ENCODE data around the gene UGT1A10. TPM values are rescaled to one million over a fixed set of nuclear protein-coding genes. Genes with fewer than 3 reads are reported as not detected.

Gene UGT1A10
- total RNA-seq, 1 experiment from 2014 or later: 0.11 TPM

GRCh38 chr2:233768076-233768475, 131.8 kb downstream of the UGT1A10 start:
- Histone ChIP-seq H3K27ac (ENCODE audit: low read length) (no peak overlapping the region), H3K9ac (ENCODE audit: low read length) (no peak overlapping the region), H3K79me2 (ENCODE audit: low read length) (no peaks in the 10 kb centered on the region), H3K27me3 (ENCODE audit: low read length) (no peaks in the 10 kb centered on the region), H3K4me1 (ENCODE audit: low read length) (no peaks in the 10 kb centered on the region), H3K36me3 (ENCODE audit: insufficient read depth, low read length) (no peaks in the 10 kb centered on the region), H3K9me2 (replicated peaks; ENCODE audit: insufficient read depth, low read length) (no peaks in the 10 kb centered on the region), H3K4me3 (ENCODE audit: low read length) (no peak overlapping the region), H3K4me2 (ENCODE audit: low read depth, low read length, poor library complexity, severe bottlenecking) (no peak overlapping the region), H3K9me3 (ENCODE audit: low read length) (no peaks in the 10 kb centered on the region), H2AFZ (ENCODE audit: low read length) (no peak overlapping the region), H4K20me1 (ENCODE audit: insufficient read depth, low read depth, low read length) (no peaks in the 10 kb centered on the region)
- DNase-seq: no peak

GRCh38 chr2:233769260-233769659, 133.0 kb downstream of the UGT1A10 start:
- Histone ChIP-seq H3K4me2 (ENCODE audit: low read depth, low read length, poor library complexity, severe bottlenecking) (no peak overlapping the region), H3K9me3 (ENCODE audit: low read length) (no peaks in the 10 kb centered on the region), H3K4me1 (ENCODE audit: low read length) (no peaks in the 10 kb centered on the region), H3K4me3 (ENCODE audit: low read length) (no peak overlapping the region), H2AFZ (ENCODE audit: low read length) (no peak overlapping the region), H3K27me3 (ENCODE audit: low read length) (no peaks in the 10 kb centered on the region), H3K79me2 (ENCODE audit: low read length) (no peaks in the 10 kb centered on the region), H3K9ac (ENCODE audit: low read length) (no peak overlapping the region), H4K20me1 (ENCODE audit: insufficient read depth, low read depth, low read length) (no peaks in the 10 kb centered on the region), H3K9me2 (replicated peaks; ENCODE audit: insufficient read depth, low read length) (no peaks in the 10 kb centered on the region), H3K36me3 (ENCODE audit: insufficient read depth, low read length) (no peaks in the 10 kb centered on the region), H3K27ac (ENCODE audit: low read length) (no peak overlapping the region)
- no peak for DNase-seq

GRCh38 chr2:233772153-233772552, 135.9 kb downstream of the UGT1A10 start:
- Histone ChIP-seq H3K4me1 (ENCODE audit: low read length) (no peaks in the 10 kb centered on the region), H3K9me2 (replicated peaks; ENCODE audit: insufficient read depth, low read length) (no peaks in the 10 kb centered on the region), H3K4me2 (ENCODE audit: low read depth, low read length, poor library complexity, severe bottlenecking) (no peak overlapping the region), H3K27ac (ENCODE audit: low read length) (no peak overlapping the region), H2AFZ (ENCODE audit: low read length) (no peak overlapping the region), H3K4me3 (ENCODE audit: low read length) (no peak overlapping the region), H3K79me2 (ENCODE audit: low read length) (no peaks in the 10 kb centered on the region), H3K9ac (ENCODE audit: low read length) (no peak overlapping the region), H4K20me1 (ENCODE audit: insufficient read depth, low read depth, low read length) (no peaks in the 10 kb centered on the region), H3K36me3 (ENCODE audit: insufficient read depth, low read length) (no peaks in the 10 kb centered on the region), H3K9me3 (ENCODE audit: low read length) (no peaks in the 10 kb centered on the region), H3K27me3 (ENCODE audit: low read length) (no peaks in the 10 kb centered on the region)
- no peak for DNase-seq

- Histone ChIP-seq H3K27me3 (ENCODE audit: low read length) (no peaks in the 10 kb centered on the region), H3K4me1 (ENCODE audit: low read length) (no peaks in the 10 kb centered on the region), H3K27ac (ENCODE audit: low read length) (no peak overlapping the region), H3K36me3 (ENCODE audit: insufficient read depth, low read length) (no peaks in the 10 kb centered on the region), H3K4me3 (ENCODE audit: low read length) (no peak overlapping the region), H3K9me3 (ENCODE audit: low read length) (no peaks in the 10 kb centered on the region), H3K9me2 (replicated peaks; ENCODE audit: insufficient read depth, low read length) (no peaks in the 10 kb centered on the region), H3K9ac (ENCODE audit: low read length) (no peak overlapping the region), H3K79me2 (ENCODE audit: low read length) (no peaks in the 10 kb centered on the region), H3K4me2 (ENCODE audit: low read depth, low read length, poor library complexity, severe bottlenecking) (no peak overlapping the region), H2AFZ (ENCODE audit: low read length) (no peak overlapping the region), H4K20me1 (ENCODE audit: insufficient read depth, low read depth, low read length) (no peaks in the 10 kb centered on the region)
- no peak for DNase-seq
Measured at GRCh38 chr2:233772583-233772982, 136.3 kb downstream of the UGT1A10 start.

GRCh38 chr2:233773854-233774253, 137.6 kb downstream of the UGT1A10 start:
- Histone ChIP-seq H3K79me2 (ENCODE audit: low read length) (no peaks in the 10 kb centered on the region), H4K20me1 (ENCODE audit: insufficient read depth, low read depth, low read length) (no peaks in the 10 kb centered on the region), H3K4me3 (ENCODE audit: low read length) (no peak overlapping the region), H3K27ac (ENCODE audit: low read length) (no peak overlapping the region), H3K36me3 (ENCODE audit: insufficient read depth, low read length) (no peaks in the 10 kb centered on the region), H3K4me2 (ENCODE audit: low read depth, low read length, poor library complexity, severe bottlenecking) (no peak overlapping the region), H3K9me2 (replicated peaks; ENCODE audit: insufficient read depth, low read length) (no peaks in the 10 kb centered on the region), H3K9ac (ENCODE audit: low read length) (no peak overlapping the region), H3K4me1 (ENCODE audit: low read length) (no peaks in the 10 kb centered on the region), H2AFZ (ENCODE audit: low read length) (no peak overlapping the region), H3K27me3 (ENCODE audit: low read length) (no peaks in the 10 kb centered on the region), H3K9me3 (ENCODE audit: low read length) (no peaks in the 10 kb centered on the region)
- DNase-seq: no peak

- H3K9ac ChIP-seq (ENCODE audit: low read length): no peak overlapping the region
- no peaks in the 10 kb centered on the region for H3K27me3 ChIP-seq (ENCODE audit: low read length)
- no peak overlapping the region for H3K27ac ChIP-seq (ENCODE audit: low read length)
- no peaks in the 10 kb centered on the region for H3K4me1 ChIP-seq (ENCODE audit: low read length)
- no peaks in the 10 kb centered on the region for H3K9me2 ChIP-seq (replicated peaks; ENCODE audit: insufficient read depth, low read length)
- H3K4me2 ChIP-seq (ENCODE audit: low read depth, low read length, poor library complexity, severe bottlenecking): no peak overlapping the region
- no peaks in the 10 kb centered on the region for H3K79me2 ChIP-seq (ENCODE audit: low read length)
- DNase-seq: no peak
- H4K20me1 ChIP-seq (ENCODE audit: insufficient read depth, low read depth, low read length): no peaks in the 10 kb centered on the region
- H3K36me3 ChIP-seq (ENCODE audit: insufficient read depth, low read length): no peaks in the 10 kb centered on the region
- no peak overlapping the region for H2AFZ ChIP-seq (ENCODE audit: low read length)
- H3K9me3 ChIP-seq (ENCODE audit: low read length): no peaks in the 10 kb centered on the region
- no peak overlapping the region for H3K4me3 ChIP-seq (ENCODE audit: low read length)
Measured at GRCh38 chr2:233775414-233775813, 139.2 kb downstream of the UGT1A10 start.

GRCh38 chr2:233778030-233778429, 141.8 kb downstream of the UGT1A10 start, which contains the start of gene MROH2A:
MROH2A (plus strand) TSS chr2:233778330; CDS start chr2:233779359, 1,029 bp downstream.
- Histone ChIP-seq H3K27me3 (ENCODE audit: low read length) (no peaks in the 10 kb centered on the region), H3K4me1 (ENCODE audit: low read length) (peaks cover 11% of the 10 kb centered on the region), H3K79me2 (ENCODE audit: low read length) (no peaks in the 10 kb centered on the region), H3K9ac (ENCODE audit: low read length) (no peak within 1 kb of the TSS), H3K9me3 (ENCODE audit: low read length) (no peaks in the 10 kb centered on the region), H3K4me2 (ENCODE audit: low read depth, low read length, poor library complexity, severe bottlenecking) (no peak within 1 kb of the TSS), H3K27ac (ENCODE audit: low read length) (no peak within 1 kb of the TSS), H3K9me2 (replicated peaks; ENCODE audit: insufficient read depth, low read length) (no peaks in the 10 kb centered on the region), H4K20me1 (ENCODE audit: insufficient read depth, low read depth, low read length) (no peaks in the 10 kb centered on the region), H3K4me3 (ENCODE audit: low read length) (no peak within 1 kb of the TSS), H3K36me3 (ENCODE audit: insufficient read depth, low read length) (no peaks in the 10 kb centered on the region), H2AFZ (ENCODE audit: low read length) (no peak within 1 kb of the TSS)
- DNase-seq: no peak

GRCh38 chr2:233779722-233780121, 143.5 kb downstream of the UGT1A10 start:
- no peak overlapping the region for H3K4me3 ChIP-seq (ENCODE audit: low read length)
- no peak overlapping the region for H2AFZ ChIP-seq (ENCODE audit: low read length)
- no peaks in the 10 kb centered on the region for H3K9me3 ChIP-seq (ENCODE audit: low read length)
- peaks cover 11% of the 10 kb centered on the region for H3K4me1 ChIP-seq (ENCODE audit: low read length)
- no peak for DNase-seq
- no peaks in the 10 kb centered on the region for H3K79me2 ChIP-seq (ENCODE audit: low read length)
- H3K9me2 ChIP-seq (replicated peaks; ENCODE audit: insufficient read depth, low read length): no peaks in the 10 kb centered on the region
- no peak overlapping the region for H3K27ac ChIP-seq (ENCODE audit: low read length)
- H3K27me3 ChIP-seq (ENCODE audit: low read length): no peaks in the 10 kb centered on the region
- no peaks in the 10 kb centered on the region for H3K36me3 ChIP-seq (ENCODE audit: insufficient read depth, low read length)
- H3K4me2 ChIP-seq (ENCODE audit: low read depth, low read length, poor library complexity, severe bottlenecking): no peak overlapping the region
- H4K20me1 ChIP-seq (ENCODE audit: insufficient read depth, low read depth, low read length): no peaks in the 10 kb centered on the region
- H3K9ac ChIP-seq (ENCODE audit: low read length): no peak overlapping the region

GRCh38 chr2:233780771-233781170, 144.5 kb downstream of the UGT1A10 start:
- H3K4me1 ChIP-seq (ENCODE audit: low read length): peaks cover 19% of the 10 kb centered on the region
- H3K9ac ChIP-seq (ENCODE audit: low read length): no peak overlapping the region
- no peak overlapping the region for H3K27ac ChIP-seq (ENCODE audit: low read length)
- H4K20me1 ChIP-seq (ENCODE audit: insufficient read depth, low read depth, low read length): no peaks in the 10 kb centered on the region
- no peaks in the 10 kb centered on the region for H3K79me2 ChIP-seq (ENCODE audit: low read length)
- no peaks in the 10 kb centered on the region for H3K9me3 ChIP-seq (ENCODE audit: low read length)
- no peaks in the 10 kb centered on the region for H3K36me3 ChIP-seq (ENCODE audit: insufficient read depth, low read length)
- H3K9me2 ChIP-seq (replicated peaks; ENCODE audit: insufficient read depth, low read length): no peaks in the 10 kb centered on the region
- no peaks in the 10 kb centered on the region for H3K27me3 ChIP-seq (ENCODE audit: low read length)
- H3K4me2 ChIP-seq (ENCODE audit: low read depth, low read length, poor library complexity, severe bottlenecking): no peak overlapping the region
- no peak for DNase-seq
- no peak overlapping the region for H3K4me3 ChIP-seq (ENCODE audit: low read length)
- H2AFZ ChIP-seq (ENCODE audit: low read length): no peak overlapping the region

Measured in Karpas-422 (cell line).